Activated CD4-positive, alpha-beta T cell treated with anti-CD3 and anti-CD28 coated beads, Interleukin-2, amount 10 ng/mL, durations not matched to agents 24 days and 14 days (primary cell): Measurements from ENCODE around the gene RALGPS1. TPM values are rescaled to one million over a fixed set of nuclear protein-coding genes. Genes with fewer than 3 reads are reported as not detected.

Experiments
- DNase-seq: peaks from one replicate; pipeline ENCODE4 v3.0.0; 2022
- H3K27ac Mint-ChIP-seq: one replicate; pipeline ENCODE4 v1.8.0; 2022; ENCODE audit warnings: mild to moderate bottlenecking, mixed read lengths
- H3K27me3 Mint-ChIP-seq: one replicate; pipeline ENCODE4 v1.8.0; 2022; ENCODE audit warnings: mixed read lengths
- H3K36me3 Mint-ChIP-seq: one replicate; pipeline ENCODE4 v1.8.0; 2022; ENCODE audit warnings: low read depth, mild to moderate bottlenecking, mixed read lengths
- H3K4me1 Mint-ChIP-seq: one replicate; pipeline ENCODE4 v1.8.0; 2021; ENCODE audit warnings: mixed read lengths
- H3K4me3 Mint-ChIP-seq: one replicate; pipeline ENCODE4 v1.8.0; 2022; ENCODE audit warnings: mild to moderate bottlenecking, moderate library complexity, mixed read lengths
- H3K9me3 Mint-ChIP-seq: one replicate; pipeline ENCODE4 v1.8.0; 2021; ENCODE audit warnings: mixed read lengths
- intact Hi-C: fragments of 100-400 bp; cut with micrococcal nuclease; formaldehyde crosslinking; loops from one replicate; pipeline ENCODE4 v1.15.1; 2023
- total RNA-seq: library from RNA; stranded (reverse); gene quantifications from 2 replicates; pipeline ENCODE4 v1.2.3, GENCODE V29; 2022

The RALGPS1 gene
- total RNA-seq, 1 donor from 2014 or later = 2.0 TPM

DNA sequence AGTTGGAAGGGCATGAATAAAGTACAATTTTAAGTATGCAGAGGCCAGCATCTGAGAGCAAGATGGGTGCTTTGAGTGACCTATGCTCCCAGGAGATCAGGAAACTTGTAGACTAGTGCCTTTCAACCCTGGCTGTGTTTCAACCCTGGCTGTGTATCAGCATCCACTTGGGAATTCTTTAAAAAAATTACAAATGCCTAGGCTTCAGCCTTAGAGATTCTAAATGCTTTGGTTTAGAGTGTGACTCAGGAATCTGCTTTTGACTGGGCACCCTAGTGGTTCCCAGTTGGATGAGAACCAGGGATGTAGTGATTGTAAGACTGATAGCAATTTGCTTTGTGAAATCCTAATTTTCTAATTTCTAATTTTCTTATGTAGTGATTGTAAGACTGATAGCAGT is 65.6 kb downstream of the RALGPS1 start:
- Mint-ChIP-seq H3K9me3 (peaks cover 8% of the 10 kb centered on the region), H3K27ac (no peak overlapping the region), H3K4me3 (no peak overlapping the region), H3K36me3 (peaks cover 5% of the 10 kb centered on the region), H3K27me3 (peaks cover 44% of the 10 kb centered on the region), H3K4me1 (peaks cover 14% of the 10 kb centered on the region)
- no peak for DNase-seq
- intact Hi-C loops = no loop called here

DNA sequence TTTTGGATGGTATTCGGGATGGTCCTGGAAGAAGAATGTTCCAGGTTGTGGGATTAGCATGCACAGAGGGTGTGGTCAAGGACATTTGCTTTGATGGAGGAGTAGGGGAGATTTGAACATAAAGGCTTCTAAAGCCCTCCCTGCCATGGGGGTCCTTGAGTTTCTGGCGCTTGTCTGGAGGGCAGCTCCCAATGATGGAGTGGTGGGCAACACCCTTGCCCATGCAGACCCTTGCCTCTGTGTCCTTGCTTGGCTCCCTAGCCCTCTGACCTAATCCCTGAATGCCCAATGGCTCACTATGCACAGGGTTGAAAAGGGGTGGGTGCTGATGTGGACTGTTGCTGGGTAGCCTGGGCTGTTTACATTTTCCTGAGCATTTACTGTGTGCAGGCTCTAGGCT is 66.6 kb downstream of the RALGPS1 start:
- Mint-ChIP-seq H3K27me3 (peaks cover 45% of the 10 kb centered on the region), H3K27ac (no peak overlapping the region), H3K4me1 (peaks cover 21% of the 10 kb centered on the region), H3K9me3 (peaks cover 8% of the 10 kb centered on the region), H3K4me3 (no peak overlapping the region), H3K36me3 (peaks cover 5% of the 10 kb centered on the region)
- intact Hi-C loops = no loop called here
- peak; percentile 47 for DNase-seq

DNA sequence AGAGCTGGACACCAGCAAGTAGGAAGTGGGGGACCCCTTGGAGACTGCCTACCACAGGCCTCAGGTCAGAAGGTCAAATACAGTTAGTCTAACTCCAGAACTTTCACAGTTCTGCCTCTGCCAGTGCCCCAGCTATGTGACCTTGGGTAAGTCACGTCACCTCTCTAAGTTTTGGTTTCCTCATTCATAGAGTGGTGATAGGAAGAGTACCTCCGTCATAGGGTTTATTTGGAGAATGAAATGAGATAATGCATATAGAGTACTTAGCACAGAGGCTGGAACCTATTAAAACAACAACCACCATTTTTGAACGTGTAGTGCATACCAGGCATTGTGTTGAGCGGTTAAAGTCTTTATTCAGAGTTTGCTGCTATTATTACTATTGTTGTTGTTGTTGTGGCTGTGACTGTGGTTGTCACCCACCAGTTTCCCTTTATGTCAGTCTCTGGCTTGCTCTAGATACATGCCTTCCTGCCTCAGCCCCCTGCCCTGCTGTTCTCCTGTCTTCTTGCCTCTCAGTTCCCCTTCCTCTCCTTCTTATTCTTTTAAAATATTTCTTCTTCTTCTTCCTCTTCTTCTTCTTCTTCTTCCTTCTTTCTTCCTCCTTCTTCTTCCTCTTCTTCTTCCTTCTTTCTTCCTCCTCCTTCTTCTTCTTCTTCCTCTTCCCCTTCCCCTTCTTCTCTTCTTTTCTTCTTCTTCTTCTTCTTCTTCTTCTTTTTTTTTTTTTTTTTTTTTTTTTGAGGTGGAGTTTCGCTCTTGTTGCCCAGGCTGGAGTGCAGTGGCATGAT is 67.8 kb downstream of the RALGPS1 start:
- peaks cover 8% of the 10 kb centered on the region for H3K9me3 Mint-ChIP-seq
- peaks cover 40% of the 10 kb centered on the region for H3K27me3 Mint-ChIP-seq
- no peak for DNase-seq

DNA sequence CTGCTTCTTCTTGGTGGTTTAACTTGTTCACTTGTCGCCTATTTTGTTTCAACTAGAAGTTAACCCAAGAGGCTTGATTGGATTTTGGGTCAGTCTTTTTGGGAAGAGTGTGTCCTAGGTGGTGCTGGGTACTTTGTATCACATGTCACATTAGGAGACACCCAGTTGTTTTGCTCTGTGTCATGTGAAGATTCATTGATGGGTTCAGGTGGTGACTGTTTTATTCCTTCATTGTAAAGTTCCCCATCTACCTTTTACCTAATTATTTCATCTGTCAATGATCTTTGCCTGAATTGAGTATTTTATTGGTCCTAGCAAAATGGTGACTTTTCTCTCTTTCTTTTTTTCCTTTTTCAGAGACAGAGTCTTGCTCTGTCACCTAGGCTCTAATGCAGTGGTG is 69.2 kb downstream of the RALGPS1 start:
- H3K4me3 Mint-ChIP-seq = no peak overlapping the region
- intact Hi-C loops = no loop called here
- peaks cover 42% of the 10 kb centered on the region for H3K4me1 Mint-ChIP-seq
- H3K9me3 Mint-ChIP-seq = peaks cover 8% of the 10 kb centered on the region
- no peak for DNase-seq
- H3K27ac Mint-ChIP-seq = no peak overlapping the region
- peaks cover 10% of the 10 kb centered on the region for H3K36me3 Mint-ChIP-seq
- peaks cover 43% of the 10 kb centered on the region for H3K27me3 Mint-ChIP-seq

More for the DNA sequence above, 67.8 kb downstream of the RALGPS1 start:
- intact Hi-C loops = no loop called here
- Mint-ChIP-seq H3K27ac (no peak overlapping the region), H3K4me1 (peaks cover 33% of the 10 kb centered on the region), H3K4me3 (no peak overlapping the region), H3K36me3 (peaks cover 5% of the 10 kb centered on the region)

DNA sequence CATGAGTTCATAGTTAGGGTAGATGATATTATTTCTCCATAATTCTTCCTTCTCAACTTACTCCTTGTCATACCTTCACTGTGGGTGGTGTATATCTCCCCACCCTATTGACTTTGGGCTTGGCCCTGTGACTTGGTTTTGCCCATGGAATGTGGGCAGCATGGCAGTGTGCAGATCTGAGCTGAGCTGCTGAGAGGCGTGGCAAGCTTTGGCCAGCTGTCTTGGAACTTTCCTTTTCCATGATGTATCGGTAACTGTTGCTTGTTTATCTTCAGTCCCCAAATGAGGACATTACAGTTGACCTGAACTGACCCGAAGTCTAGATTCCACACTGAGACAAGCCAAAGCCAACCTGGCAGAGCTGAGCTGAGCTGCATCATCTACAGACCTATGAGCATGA is 70.4 kb downstream of the RALGPS1 start:
- peaks cover 43% of the 10 kb centered on the region for H3K27me3 Mint-ChIP-seq
- H3K36me3 Mint-ChIP-seq = peaks cover 10% of the 10 kb centered on the region
- no peak overlapping the region for H3K4me3 Mint-ChIP-seq
- intact Hi-C loops = loop anchor here (1.0 kb wide), 2 partner anchors 8 to 20 kb away; no protein-coding TSS in a partner anchor
- peaks cover 44% of the 10 kb centered on the region for H3K4me1 Mint-ChIP-seq
- H3K27ac Mint-ChIP-seq = no peak overlapping the region
- H3K9me3 Mint-ChIP-seq = peaks cover 8% of the 10 kb centered on the region
- DNase-seq = no peak

DNA sequence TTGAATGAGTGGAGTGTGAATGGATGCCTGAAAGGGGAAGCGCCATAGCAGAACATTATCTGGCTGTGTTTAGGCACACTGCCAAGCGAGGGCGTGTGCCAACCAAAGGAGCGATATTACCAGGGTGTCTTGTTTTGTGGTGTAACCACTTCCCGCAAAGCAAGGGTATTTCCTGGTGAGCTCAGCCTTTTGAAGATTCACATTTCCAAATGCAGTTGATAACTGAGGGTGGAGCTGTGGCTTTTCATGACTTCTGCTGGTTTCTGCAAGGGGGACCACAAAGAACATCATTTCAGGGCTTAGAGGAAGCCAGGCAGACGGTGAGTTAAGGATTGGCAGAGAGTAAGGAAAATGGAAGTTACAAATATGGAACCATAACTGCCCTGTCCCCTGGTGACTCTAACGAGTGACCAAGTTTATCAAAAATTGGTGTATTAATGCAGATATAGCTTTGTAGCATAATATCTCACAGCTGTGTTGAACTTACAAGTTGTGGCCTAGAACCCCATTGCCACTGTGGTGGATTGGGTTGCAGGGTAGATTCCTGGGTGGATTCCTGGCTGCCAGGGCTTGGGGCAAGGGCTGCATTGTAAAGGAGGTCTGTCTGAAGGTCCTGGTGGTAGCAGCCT is 71.4 kb downstream of the RALGPS1 start:
- Mint-ChIP-seq H3K36me3 (peaks cover 10% of the 10 kb centered on the region), H3K4me3 (peak overlapping the region; percentile 54), H3K27ac (peak overlapping the region; percentile 83), H3K9me3 (peaks cover 8% of the 10 kb centered on the region), H3K27me3 (peaks cover 50% of the 10 kb centered on the region), H3K4me1 (peaks cover 44% of the 10 kb centered on the region)
- intact Hi-C loops = loop anchor here (1.0 kb wide), 2 partner anchors 9 to 19 kb away; no protein-coding TSS in a partner anchor
- DNase-seq = peak; percentile 95

DNA sequence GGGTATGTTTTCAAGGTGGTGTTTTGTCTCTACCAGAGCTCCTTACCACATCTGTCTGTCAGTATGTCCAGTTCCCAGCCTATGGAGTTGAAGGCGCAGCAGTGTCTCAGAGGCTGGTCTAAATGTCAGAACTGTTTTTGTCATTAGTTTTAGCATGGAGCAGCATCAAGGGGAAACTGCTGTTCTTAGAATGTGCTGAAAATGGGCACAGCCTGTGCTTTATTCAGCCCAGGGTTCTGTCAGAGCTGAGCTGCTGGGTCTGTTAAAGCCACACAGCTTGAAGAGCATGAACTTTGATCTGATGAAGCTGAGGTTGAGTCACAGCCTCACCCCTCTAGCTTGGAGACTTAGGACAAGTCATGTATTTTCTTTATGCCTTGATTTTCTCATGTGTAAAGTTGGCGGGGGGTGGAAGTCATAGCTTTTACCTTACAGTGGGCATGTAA is 71.9 kb downstream of the RALGPS1 start:
- DNase-seq = peak; percentile 79
- Mint-ChIP-seq H3K27ac (peak overlapping the region; percentile 83), H3K27me3 (peaks cover 52% of the 10 kb centered on the region), H3K4me3 (peak overlapping the region; percentile 54), H3K4me1 (peaks cover 44% of the 10 kb centered on the region), H3K36me3 (peaks cover 10% of the 10 kb centered on the region), H3K9me3 (peaks cover 10% of the 10 kb centered on the region)
- intact Hi-C loops = no loop called here

DNA sequence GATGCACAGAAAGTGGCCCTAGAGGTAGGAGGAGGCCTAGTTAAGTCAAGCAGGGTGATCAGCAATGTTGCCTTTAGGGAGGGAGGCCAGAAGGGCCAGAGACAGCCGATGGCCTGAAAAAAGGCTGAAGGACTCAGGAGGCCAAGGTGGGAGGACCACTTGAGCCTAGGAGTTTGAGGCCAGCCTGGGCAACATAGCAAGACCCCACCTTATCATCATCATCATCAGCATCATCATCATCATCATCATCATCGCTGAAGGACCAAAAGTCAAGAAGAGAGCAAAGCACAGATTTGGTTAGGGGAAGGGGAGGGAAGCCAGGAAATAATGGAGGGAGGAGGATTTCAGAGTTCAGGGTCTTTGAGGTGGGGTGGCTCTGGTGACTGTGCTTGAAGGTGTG is 74.3 kb downstream of the RALGPS1 start:
- intact Hi-C loops = no loop called here
- Mint-ChIP-seq H3K36me3 (peaks cover 11% of the 10 kb centered on the region), H3K27me3 (peaks cover 56% of the 10 kb centered on the region)

DNA sequence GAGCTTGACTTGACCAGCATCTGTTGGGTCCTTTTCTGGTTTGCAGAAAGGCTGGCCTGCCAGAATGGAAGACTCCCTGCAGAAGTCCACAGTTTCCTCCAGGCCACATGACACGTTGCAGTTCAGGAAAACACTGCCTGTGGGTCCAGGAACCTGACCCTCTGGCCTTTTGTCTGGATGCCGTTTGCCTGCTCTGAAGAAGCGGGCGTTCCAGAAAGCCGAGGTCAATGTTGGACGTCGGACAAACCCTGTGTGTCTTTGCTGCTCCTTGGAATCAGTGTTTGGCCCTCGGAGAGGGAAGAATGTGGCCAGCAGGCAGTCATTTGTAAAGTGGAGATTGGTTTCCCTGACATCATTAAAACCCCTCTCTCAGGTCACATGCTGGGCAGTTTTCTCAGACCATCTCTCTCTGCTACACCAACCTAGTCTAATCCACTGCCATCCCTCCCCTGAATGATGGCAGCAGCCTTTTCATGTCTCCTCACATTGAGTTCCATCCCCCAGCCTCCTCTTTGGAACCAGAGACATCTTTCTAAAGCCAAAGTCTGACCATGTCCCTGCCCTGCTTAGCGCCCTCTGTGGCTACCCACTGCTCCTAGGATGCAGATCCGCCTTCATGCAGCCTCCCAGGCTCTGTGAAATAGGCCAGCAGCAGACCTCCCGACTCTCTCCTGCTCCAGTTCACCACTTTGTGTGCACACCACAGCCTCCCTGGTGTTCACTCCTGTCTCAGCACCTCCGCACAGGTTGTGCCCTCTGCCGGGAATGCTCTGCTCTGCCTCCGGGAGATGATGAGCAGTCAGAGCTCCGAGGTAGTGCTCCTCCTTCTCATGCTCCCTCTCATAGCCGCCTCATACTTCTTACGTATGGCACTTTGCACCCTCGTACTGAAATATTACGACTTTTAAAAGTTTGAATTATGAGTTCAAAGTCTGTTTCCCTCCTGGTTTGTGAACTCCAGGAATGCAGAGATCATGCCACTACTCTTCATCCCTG is 75.6 kb downstream of the RALGPS1 start:
- Mint-ChIP-seq H3K27me3 (peaks cover 61% of the 10 kb centered on the region), H3K4me1 (peaks cover 30% of the 10 kb centered on the region), H3K27ac (no peak overlapping the region), H3K36me3 (peaks cover 11% of the 10 kb centered on the region), H3K9me3 (peaks cover 16% of the 10 kb centered on the region), H3K4me3 (no peak overlapping the region)
- no peak for DNase-seq
- intact Hi-C loops = no loop called here

More for the DNA sequence above, 74.3 kb downstream of the RALGPS1 start:
- Mint-ChIP-seq H3K4me3 (no peak overlapping the region), H3K27ac (no peak overlapping the region), H3K9me3 (peaks cover 16% of the 10 kb centered on the region), H3K4me1 (peaks cover 40% of the 10 kb centered on the region)
- DNase-seq = no peak

DNA sequence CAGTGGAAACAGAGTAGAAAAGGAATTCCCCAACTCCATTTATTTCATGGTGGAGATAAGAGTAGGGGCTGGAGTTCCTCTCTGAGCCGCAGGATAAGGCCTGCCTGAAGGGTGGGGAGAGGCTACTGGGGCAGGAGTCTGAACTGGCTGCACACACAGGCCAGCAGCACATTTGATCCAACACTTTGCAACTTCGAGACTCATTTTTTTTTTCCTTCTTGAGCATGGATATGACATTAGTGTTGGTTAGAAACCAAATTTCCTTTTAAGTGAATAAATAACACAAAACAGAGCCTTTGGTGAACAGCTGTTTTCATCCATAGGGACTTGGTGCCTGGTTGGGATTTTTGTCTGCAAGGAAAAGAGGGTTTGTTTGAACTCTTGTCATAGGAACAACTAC is 76.6 kb downstream of the RALGPS1 start:
- Mint-ChIP-seq H3K27ac (no peak overlapping the region), H3K4me1 (peaks cover 23% of the 10 kb centered on the region), H3K4me3 (no peak overlapping the region), H3K36me3 (peaks cover 11% of the 10 kb centered on the region), H3K9me3 (peaks cover 21% of the 10 kb centered on the region), H3K27me3 (peaks cover 66% of the 10 kb centered on the region)
- no peak for DNase-seq
- intact Hi-C loops = no loop called here

DNA sequence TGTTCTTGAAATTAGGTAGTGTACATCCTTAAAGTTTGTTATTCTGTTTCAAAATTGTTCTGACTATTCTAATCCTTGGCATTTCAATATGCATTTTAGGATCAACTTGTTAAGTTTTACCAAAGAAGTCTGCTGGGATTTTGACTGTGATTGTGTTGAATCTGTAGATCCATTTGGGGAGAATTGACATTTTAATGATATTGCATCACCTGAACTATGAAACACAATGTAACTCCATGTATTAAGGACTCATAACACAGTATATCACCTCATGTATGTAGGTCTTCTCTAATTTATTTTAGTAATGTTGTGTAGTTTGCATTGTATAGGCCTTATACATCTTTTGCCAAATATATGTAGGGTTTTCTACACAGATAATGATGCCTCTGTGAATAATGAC is 77.8 kb downstream of the RALGPS1 start:
- Mint-ChIP-seq H3K27ac (no peak overlapping the region), H3K27me3 (peaks cover 75% of the 10 kb centered on the region), H3K36me3 (peaks cover 11% of the 10 kb centered on the region), H3K4me1 (peaks cover 11% of the 10 kb centered on the region), H3K9me3 (peaks cover 26% of the 10 kb centered on the region), H3K4me3 (no peak overlapping the region)
- intact Hi-C loops = no loop called here
- no peak for DNase-seq

DNA sequence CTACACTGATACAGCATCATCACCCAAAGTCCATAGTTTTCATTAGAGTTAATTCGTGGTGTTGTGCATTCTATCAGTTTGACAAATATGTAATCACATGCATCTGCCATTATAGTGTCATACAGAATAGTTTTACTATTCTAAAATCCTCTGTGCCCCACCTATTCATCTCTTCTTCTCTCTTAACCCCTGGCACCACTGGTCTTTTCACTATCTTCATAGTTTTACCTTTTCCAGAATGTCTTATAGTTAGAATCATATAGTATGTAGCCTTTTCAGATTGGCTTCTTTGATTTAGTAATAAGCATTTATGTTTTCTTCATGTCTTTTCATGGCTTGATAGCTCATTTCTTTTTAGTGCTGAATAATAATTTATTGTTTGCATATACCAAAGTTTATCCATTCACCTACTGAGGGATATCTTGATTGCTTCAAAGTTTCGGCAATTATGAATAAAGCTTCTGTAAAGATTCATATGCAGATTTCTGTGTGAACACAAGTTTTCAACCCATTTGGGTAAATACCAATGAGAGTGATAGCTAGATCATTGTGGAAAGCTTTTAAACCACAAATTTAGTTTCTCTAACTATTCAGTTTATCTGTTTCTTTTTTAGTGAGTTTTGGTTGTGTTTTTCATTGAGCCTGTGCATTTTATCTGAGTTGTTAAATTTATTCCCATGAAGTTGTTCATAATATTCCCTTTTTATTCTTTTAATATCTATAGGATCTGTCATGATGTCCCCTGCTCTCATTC is 84.9 kb downstream of the RALGPS1 start:
- Mint-ChIP-seq H3K27me3 (peaks cover 38% of the 10 kb centered on the region), H3K36me3 (no peaks in the 10 kb centered on the region), H3K4me3 (no peak overlapping the region), H3K9me3 (peaks cover 13% of the 10 kb centered on the region), H3K27ac (no peak overlapping the region), H3K4me1 (peaks cover 5% of the 10 kb centered on the region)
- DNase-seq = no peak
- intact Hi-C loops = no loop called here
